ENCODE results near the gene BRI3BP. TPM values are rescaled to one million over a fixed set of nuclear protein-coding genes. Genes with fewer than 3 reads are reported as not detected.
"Not testable (repeated sequence)": the region's sequence is repeated elsewhere in the genome, so short reads cannot be mapped to it uniquely, and the experiment has no call there.

Gene BRI3BP
- total RNA-seq, 2 donors from 2014 or later, result 16.7 to 23.0 TPM

DNA sequence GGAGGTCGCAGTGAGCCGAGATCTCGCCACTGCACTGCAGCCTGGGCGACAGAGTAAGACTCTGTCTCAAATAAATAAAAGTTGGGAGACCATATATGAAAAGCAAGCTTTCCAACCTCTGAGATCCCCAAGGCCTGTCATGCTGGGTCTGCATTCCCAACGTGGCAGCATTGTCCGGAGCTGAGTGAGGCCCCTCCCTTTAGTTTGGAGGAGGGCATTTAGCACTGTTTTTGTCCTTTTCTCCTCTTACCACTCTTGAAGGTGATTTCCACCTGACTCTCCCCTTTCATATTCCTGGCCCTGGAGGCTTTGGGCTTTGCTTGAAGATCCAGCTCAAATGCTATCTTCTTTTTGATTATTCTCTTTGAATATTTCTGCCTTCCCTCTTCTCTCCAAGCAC lies 74.9 kb downstream of the BRI3BP start:
- Mint-ChIP-seq H3K36me3 (ENCODE audit: insufficient read depth in 2 of 2) (peaks cover 0 to 1% of the 10 kb centered on the region in 2 donors), H3K27me3 (ENCODE audit: low read depth) (peaks cover 4% of the 10 kb centered on the region), H3K9me3 (no peaks in the 10 kb centered on the region), H3K27ac (no peak overlapping the region), H3K4me1 (ENCODE audit: low read depth) (peaks cover 30% of the 10 kb centered on the region), H3K4me3 (no peak overlapping the region)
- DNase-seq (no peak), ATAC-seq (replicated peaks in 1 of 2) (no peak)

DNA sequence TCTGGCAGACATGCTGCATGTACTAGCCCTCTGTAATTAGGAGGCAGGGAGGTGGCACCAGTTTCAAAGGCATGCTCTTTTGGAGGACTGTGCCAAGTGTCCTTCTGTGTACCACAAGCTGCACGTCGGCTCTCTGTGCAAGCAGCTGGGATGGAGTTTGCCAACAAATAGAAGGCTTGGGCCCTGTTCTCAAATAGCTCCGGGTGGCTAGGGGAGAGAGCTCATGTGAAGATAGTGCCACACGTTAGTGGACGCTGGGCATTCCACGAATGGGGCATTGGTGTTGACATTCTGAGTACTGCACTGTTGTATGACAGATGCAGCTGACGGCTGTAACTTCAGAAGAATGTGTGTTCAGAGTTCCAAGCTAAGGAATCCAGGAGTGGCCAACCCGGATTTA lies 76.2 kb downstream of the BRI3BP start:
- H3K36me3 Mint-ChIP-seq (ENCODE audit: insufficient read depth in 2 of 2), result peaks cover 0 to 1% of the 10 kb centered on the region in 2 donors
- no peak overlapping the region for H3K27ac Mint-ChIP-seq
- ATAC-seq (replicated peaks in 1 of 2) (no peak), DNase-seq (no peak)
- H3K27me3 Mint-ChIP-seq (ENCODE audit: low read depth), result no peaks in the 10 kb centered on the region
- no peak overlapping the region for H3K4me3 Mint-ChIP-seq
- H3K9me3 Mint-ChIP-seq, result no peaks in the 10 kb centered on the region
- peaks cover 31% of the 10 kb centered on the region for H3K4me1 Mint-ChIP-seq (ENCODE audit: low read depth)

DNA sequence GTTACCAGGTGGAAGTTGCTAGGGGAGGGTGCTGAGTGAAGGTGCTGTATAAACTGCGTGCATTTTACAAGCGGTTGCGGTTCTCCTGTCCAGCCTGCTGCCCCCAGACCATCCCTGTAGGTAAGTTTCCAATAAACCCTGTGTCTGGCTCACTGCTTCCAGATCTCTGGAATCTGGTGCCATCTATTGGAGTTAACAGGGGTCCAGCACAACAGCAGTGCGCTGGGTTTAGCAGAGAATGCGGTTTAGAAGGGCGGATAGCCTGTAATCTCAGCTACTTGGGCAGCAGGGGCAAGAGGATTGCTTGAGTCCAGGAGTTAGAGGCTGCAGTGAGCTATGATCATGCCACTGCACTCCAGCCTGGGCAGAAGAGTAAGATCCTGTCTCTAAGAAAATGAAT lies 76.7 kb downstream of the BRI3BP start:
- no peaks in the 10 kb centered on the region for H3K9me3 Mint-ChIP-seq
- no peak overlapping the region for H3K27ac Mint-ChIP-seq
- H3K36me3 Mint-ChIP-seq (ENCODE audit: insufficient read depth in 2 of 2), result no peaks in the 10 kb centered on the region
- H3K27me3 Mint-ChIP-seq (ENCODE audit: low read depth), result no peaks in the 10 kb centered on the region
- H3K4me1 Mint-ChIP-seq (ENCODE audit: low read depth), result peaks cover 26% of the 10 kb centered on the region
- ATAC-seq (replicated peaks in 1 of 2), result no peak
- H3K4me3 Mint-ChIP-seq, result no peak overlapping the region
- no peak for DNase-seq

DNA sequence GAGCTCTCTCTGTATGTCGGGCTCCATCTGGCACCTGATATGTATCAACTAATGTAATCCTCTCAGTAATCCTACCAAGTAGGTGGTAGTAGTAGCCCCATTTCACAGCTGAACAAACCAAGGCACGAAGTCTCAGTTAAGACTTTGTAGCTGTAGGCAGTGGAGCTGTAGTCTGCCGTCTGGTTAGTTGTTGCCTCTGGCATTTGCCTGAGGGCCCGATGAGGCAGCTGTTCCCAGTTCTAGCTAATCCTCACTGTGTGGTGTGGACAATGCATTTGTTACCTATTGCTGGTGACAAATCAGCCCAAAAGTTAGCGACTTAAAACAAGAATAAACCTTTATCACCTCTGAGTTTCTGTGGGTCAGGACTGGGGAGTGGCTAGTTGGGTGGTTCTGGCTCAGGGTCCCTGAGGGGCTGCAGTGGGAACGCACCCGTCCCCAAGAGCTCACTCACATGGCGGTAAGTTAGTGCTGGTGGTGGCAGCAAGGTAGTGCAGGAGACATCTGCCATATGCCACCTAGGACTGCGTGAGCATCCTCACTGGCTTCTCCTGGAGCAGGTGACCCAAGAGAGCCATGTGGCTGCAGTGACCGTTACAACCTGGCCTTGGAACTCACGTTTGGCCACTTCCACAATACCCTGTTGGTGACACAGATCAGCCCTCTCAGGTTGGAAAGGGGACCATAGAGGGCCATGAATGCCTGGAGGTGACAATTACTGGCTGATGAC lies 77.4 kb downstream of the BRI3BP start:
- ATAC-seq (replicated peaks in 1 of 2) (no peak), DNase-seq (no peak)
- no peaks in the 10 kb centered on the region for H3K27me3 Mint-ChIP-seq (ENCODE audit: low read depth)
- no peaks in the 10 kb centered on the region for H3K9me3 Mint-ChIP-seq
- H3K36me3 Mint-ChIP-seq (ENCODE audit: insufficient read depth in 2 of 2), result no peaks in the 10 kb centered on the region
- H3K4me1 Mint-ChIP-seq (ENCODE audit: low read depth), result peaks cover 25% of the 10 kb centered on the region
- H3K4me3 Mint-ChIP-seq, result no peak overlapping the region
- H3K27ac Mint-ChIP-seq, result no peak overlapping the region

DNA sequence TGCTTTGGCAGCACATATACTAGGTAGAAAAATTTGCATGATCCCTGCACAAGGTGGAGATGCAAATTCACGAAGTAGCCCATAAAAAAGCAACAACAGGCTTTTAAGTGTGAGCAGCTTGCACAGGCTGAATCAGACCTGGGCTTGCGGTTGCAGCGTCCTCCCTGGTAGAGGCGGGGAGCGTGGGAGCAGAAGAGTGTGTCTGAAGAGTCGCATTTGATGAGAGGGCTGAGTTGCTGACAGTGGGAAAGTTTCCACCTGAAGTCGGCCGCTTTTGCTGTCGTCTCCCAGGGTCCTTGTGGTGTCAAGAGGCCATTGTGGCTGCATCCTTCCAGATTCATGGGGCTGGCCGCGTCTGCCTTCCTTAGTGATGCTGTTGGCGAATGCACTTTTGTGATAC lies 78.0 kb downstream of the BRI3BP start:
- Mint-ChIP-seq H3K4me3 (no peak overlapping the region), H3K4me1 (ENCODE audit: low read depth) (peaks cover 20% of the 10 kb centered on the region), H3K36me3 (ENCODE audit: insufficient read depth in 2 of 2) (peaks cover 2 to 5% of the 10 kb centered on the region in 2 donors), H3K9me3 (no peaks in the 10 kb centered on the region), H3K27me3 (ENCODE audit: low read depth) (no peaks in the 10 kb centered on the region), H3K27ac (no peak overlapping the region)
- DNase-seq (no peak), ATAC-seq (replicated peaks in 1 of 2) (peak in 1 of 2 donors; percentile 39)

DNA sequence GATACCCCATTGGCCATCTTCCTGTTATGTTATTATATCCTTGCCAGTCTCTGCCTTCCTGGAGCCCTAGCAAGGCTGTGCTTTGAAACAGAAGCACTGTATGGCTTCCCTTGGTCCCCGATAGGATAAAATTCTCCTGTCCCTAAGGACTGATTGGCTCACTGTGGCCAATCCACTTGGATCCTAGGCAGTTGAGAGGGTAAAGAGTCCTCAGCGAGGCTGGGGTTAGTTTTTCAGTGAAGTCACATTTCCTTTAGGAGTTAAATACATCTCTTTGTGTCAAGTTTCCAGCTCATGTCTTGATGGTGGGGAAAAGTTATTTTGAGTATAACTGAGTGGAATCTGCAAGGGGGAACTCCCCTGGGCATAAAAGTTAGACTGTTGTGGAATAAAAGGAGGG lies 79.1 kb downstream of the BRI3BP start:
- no peak overlapping the region for H3K4me3 Mint-ChIP-seq
- DNase-seq, result no peak
- peaks cover 2 to 7% of the 10 kb centered on the region in 2 donors for H3K36me3 Mint-ChIP-seq (ENCODE audit: insufficient read depth in 2 of 2)
- no peak for ATAC-seq (replicated peaks in 1 of 2)
- H3K27ac Mint-ChIP-seq, result no peak overlapping the region
- H3K4me1 Mint-ChIP-seq (ENCODE audit: low read depth), result peaks cover 11% of the 10 kb centered on the region
- no peaks in the 10 kb centered on the region for H3K27me3 Mint-ChIP-seq (ENCODE audit: low read depth)
- no peaks in the 10 kb centered on the region for H3K9me3 Mint-ChIP-seq

DNA sequence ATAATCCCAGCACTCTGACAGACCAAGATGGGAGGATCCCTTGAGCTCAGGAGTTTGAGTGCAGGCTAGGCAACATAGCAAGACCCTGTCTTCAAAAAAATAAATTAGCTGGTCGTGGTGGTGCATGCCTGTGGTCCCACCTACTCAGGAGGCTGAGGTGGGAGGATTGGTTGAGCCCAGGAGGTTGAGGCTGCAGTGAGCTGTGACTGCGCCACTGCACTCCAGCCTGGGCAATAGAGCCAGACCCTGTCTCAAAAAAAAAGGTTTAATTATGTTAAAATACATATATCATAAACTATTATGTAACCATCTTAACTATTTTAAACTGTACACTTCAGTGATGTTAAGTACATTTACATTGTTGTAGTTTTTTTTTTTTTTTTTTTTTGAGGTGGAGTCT lies 80.8 kb downstream of the BRI3BP start:
- not testable (repeated sequence) for H3K4me3 Mint-ChIP-seq; H3K27me3 Mint-ChIP-seq (ENCODE audit: low read depth); DNase-seq; ATAC-seq (replicated peaks in 1 of 2); H3K9me3 Mint-ChIP-seq; H3K4me1 Mint-ChIP-seq (ENCODE audit: low read depth); H3K36me3 Mint-ChIP-seq (ENCODE audit: insufficient read depth in 2 of 2); H3K27ac Mint-ChIP-seq

DNA sequence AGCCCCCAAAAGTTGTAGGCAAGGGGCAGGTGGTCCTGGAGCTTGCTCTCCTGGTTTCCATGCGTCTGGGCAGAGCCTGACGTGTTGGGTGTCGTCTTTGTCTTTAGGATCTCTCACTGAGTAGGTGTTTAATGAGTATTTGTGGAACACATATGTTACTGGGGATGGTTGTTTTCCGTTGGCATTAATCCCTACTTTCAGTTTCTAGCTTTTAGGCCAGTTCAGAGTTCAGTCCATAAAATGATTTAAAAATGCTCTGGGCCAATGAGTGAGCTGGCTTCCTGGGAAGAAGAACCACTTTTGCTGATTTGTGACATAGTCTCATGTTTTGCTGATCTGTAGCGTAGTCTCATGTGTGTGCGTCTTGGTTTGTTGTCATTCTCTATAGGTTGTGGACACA lies 82.7 kb downstream of the BRI3BP start:
- peaks cover 2 to 9% of the 10 kb centered on the region in 2 donors for H3K36me3 Mint-ChIP-seq (ENCODE audit: insufficient read depth in 2 of 2)
- no peaks in the 10 kb centered on the region for H3K27me3 Mint-ChIP-seq (ENCODE audit: low read depth)
- no peaks in the 10 kb centered on the region for H3K9me3 Mint-ChIP-seq
- DNase-seq, result no peak
- H3K4me1 Mint-ChIP-seq (ENCODE audit: low read depth), result peaks cover 5% of the 10 kb centered on the region
- H3K4me3 Mint-ChIP-seq, result no peak overlapping the region
- H3K27ac Mint-ChIP-seq, result no peak overlapping the region
- ATAC-seq (replicated peaks in 1 of 2), result no peak

DNA sequence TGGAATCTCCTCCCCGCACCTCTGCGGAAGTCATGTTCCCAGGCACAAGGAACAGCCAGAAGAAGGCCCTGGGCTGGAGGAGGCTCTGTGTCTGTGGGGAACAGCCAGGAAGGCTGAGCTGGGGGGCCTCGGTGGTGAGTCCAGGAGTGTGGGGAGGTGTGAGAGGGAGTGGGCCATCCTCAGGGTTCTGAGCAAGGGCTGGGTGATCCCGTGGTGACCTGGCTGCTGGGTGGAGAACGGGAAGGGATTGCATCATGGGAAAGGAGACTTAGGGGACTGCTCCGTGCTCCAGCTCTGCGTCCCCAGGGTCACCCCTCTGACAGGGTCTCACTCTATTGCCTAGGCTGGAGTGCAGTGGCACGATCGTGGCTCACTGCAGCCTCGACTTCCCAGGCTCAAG lies 85.6 kb downstream of the BRI3BP start:
- no peak for DNase-seq

DNA sequence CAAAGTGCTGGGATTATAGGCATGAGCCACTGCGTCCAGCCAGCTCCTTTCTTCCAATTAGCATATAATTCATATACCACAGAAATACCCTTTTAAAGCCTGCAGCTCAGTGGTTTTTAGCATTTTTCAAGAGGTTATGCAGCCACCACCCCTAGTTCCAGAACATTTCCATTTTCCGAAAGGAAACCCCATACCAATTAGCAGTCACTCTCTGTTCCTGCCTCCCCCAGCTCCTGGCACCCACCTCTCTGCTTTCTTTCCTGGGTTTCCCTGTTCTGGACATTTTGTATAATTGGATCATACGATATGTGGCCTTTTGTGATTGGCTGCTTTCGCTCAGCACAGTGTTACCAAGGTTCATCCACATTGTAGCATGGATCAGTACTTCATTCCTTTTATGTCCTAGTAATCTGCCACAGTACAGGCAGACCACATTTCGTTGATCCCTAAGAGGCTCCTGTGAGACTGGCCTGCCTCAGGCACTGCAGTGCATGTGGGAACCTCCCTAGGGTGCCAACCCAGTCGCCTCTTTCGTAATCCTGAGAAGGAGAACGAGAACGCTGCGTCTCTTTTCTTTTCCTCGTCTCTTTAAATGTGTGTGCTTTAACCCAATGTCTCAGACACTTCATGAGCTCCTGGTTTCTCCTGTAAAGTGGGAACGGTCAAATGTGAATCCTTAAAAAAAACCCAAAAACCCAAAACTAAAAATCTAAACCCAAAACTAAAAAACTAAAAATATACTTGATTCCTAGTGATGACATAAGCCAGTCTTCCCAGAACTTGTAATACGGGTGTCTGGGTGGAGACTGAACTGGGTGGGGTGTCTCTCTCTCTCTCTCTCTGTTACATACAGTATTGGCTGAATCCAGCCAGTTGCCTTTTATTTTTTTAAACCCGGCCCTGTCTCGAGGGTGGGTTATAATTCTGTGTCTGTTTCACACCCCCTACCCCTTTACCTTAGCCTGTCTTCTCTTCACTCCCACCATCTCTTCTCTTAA lies 86.5 kb downstream of the BRI3BP start:
- DNase-seq (no peak), ATAC-seq (replicated peaks in 1 of 2) (no peak)
- H3K36me3 Mint-ChIP-seq (ENCODE audit: insufficient read depth in 2 of 2), result peaks cover 2 to 11% of the 10 kb centered on the region in 2 donors
- H3K9me3 Mint-ChIP-seq, result no peaks in the 10 kb centered on the region
- H3K4me3 Mint-ChIP-seq, result no peak overlapping the region
- no peaks in the 10 kb centered on the region for H3K27me3 Mint-ChIP-seq (ENCODE audit: low read depth)
- no peaks in the 10 kb centered on the region for H3K4me1 Mint-ChIP-seq (ENCODE audit: low read depth)
- H3K27ac Mint-ChIP-seq, result no peak overlapping the region

More for the DNA sequence above, 85.6 kb downstream of the BRI3BP start:
- no peak overlapping the region for H3K4me3 Mint-ChIP-seq
- no peak overlapping the region for H3K27ac Mint-ChIP-seq
- H3K27me3 Mint-ChIP-seq (ENCODE audit: low read depth), result no peaks in the 10 kb centered on the region
- no peak for ATAC-seq (replicated peaks in 1 of 2)
- no peaks in the 10 kb centered on the region for H3K4me1 Mint-ChIP-seq (ENCODE audit: low read depth)
- peaks cover 2 to 9% of the 10 kb centered on the region in 2 donors for H3K36me3 Mint-ChIP-seq (ENCODE audit: insufficient read depth in 2 of 2)
- H3K9me3 Mint-ChIP-seq, result no peaks in the 10 kb centered on the region

Other genes starting within 250 kb of the BRI3BP start
- 10 to 100 TPM; 13.4 to 14.5 TPM for gene SCARB1, start 129.8 kb upstream of the BRI3BP start, total RNA-seq
- 1,000 to 10,000 TPM; 1,002 to 1,182 TPM for gene UBC, start 79.0 kb upstream of the BRI3BP start, total RNA-seq
- 10 to 100 TPM; 25.5 to 28.7 TPM for gene DHX37, start 4.5 kb upstream of the BRI3BP start, total RNA-seq
- gene AACS, start 71.8 kb downstream of the BRI3BP start, total RNA-seq, result 10 to 100 TPM; 20.7 to 27.0 TPM
- gene TMEM132B, start 192.7 kb downstream of the BRI3BP start, total RNA-seq, result not detected

Data from activated T-cell treated with anti-CD3 and anti-CD28 coated beads, Interleukin-2, amount 50 U/mL, for 72 hours (primary cell).